GM13976 (cell line): ENCODE results near the gene KDM5C.

Source experiments
- DNase-seq: peaks from one replicate; pipeline ENCODE4 v3.0.0; 2012; ENCODE audit warnings: low spot score
- in situ Hi-C: fragments of 300-500 bp; cut with MboI; formaldehyde crosslinking; loops from one replicate; pipeline ENCODE4 v1.12.0; 2022; ENCODE audit warnings: low sequenced_read_pairs, mixed read lengths, inconsistent platforms; ENCODE audit not compliant: unreplicated experiment
- TF ChIP-seq, protein P1 (sequence below): IDR thresholded peaks from 2 replicates; pipeline ENCODE4 v1.5.1; 2012; ENCODE audit warnings: borderline replicate concordance, mild to moderate bottlenecking; ENCODE audit not compliant: insufficient read depth; ENCODE audit errors: extremely low read depth, missing control alignments, control extremely low read depth

Gene KDM5C

DNA sequence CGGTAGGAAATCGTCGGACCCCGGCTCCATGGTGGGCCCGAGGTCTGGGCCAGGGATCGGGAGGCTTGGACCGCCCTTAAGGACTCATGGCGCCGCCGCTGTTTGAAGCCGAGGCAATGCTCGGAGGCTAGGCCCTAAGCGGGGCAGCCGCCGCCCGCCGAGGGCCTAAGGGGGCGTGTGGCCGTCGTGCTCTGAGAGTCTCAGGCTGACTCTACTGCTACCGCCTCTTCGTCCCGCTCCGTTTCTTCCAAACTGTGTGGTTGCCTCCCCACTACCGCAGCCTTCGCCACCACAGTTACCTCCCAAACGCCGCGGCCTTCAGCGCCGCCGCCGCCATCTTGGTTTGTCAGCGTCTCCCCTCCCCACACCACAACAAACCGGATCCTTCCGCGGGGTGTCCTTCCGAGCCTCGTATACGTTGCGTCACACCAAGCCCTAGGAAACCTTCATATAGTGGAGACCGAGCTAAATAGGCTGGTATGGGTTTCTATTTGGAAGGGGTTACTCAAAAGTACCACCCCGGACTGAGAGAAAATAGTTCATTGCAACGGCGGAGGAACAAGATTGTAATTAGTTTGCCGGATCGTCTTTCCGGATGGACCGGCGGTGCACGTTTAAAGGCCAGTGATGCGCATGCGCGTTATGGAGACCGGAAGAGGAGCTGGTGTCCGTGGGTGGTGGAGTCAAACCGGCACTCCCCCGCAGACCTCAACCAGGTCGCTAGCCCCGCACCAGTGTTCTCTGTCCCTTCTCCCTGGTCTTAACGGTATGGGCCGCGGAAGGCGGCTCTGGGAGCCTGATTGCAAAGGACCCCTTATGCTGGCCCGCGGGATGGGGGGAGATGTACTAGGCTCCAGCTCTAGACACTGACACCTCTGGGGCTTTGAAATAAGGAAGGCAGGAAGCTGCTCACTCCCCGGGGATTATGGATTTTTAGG lies at the start of gene KDM5C:
Gene KDM5C (minus strand): TSS at position 348 of the 938 bp plus-strand sequence. CDS start 318 bp downstream, at position 30.
- in situ Hi-C loops: no loop called here
- DNase-seq: peak; percentile 94
- TF ChIP-seq, protein P1, sequence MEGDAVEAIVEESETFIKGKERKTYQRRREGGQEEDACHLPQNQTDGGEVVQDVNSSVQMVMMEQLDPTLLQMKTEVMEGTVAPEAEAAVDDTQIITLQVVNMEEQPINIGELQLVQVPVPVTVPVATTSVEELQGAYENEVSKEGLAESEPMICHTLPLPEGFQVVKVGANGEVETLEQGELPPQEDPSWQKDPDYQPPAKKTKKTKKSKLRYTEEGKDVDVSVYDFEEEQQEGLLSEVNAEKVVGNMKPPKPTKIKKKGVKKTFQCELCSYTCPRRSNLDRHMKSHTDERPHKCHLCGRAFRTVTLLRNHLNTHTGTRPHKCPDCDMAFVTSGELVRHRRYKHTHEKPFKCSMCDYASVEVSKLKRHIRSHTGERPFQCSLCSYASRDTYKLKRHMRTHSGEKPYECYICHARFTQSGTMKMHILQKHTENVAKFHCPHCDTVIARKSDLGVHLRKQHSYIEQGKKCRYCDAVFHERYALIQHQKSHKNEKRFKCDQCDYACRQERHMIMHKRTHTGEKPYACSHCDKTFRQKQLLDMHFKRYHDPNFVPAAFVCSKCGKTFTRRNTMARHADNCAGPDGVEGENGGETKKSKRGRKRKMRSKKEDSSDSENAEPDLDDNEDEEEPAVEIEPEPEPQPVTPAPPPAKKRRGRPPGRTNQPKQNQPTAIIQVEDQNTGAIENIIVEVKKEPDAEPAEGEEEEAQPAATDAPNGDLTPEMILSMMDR: no peak

DNA sequence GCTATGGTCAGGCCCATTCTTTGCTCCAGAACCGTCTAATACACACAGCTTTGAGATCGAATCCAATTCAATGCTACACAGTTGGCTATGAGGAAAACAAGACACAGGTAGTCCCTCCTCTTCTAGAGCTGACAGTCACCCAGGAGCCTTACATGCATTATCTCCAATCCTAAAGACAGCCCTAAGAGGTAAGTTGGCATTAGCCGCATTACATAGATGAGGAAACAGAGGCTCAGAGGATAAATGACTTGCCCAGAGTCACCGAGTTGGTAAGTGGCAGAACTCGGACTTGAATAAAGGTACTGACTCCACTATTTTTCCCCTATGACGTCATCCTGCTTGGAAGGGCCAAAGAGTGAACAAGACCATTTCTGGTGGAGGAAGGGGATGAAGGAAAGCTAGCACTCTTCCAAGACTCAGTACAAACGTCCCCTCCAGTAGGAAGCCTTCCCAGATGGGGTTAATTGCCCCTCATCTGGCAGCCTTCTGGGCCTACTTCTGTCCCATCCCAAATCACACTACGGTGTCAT lies 47.9 kb upstream of the KDM5C start:
- in situ Hi-C loops: no loop called here
- no peak for DNase-seq
- TF ChIP-seq, protein P1: no peak

DNA sequence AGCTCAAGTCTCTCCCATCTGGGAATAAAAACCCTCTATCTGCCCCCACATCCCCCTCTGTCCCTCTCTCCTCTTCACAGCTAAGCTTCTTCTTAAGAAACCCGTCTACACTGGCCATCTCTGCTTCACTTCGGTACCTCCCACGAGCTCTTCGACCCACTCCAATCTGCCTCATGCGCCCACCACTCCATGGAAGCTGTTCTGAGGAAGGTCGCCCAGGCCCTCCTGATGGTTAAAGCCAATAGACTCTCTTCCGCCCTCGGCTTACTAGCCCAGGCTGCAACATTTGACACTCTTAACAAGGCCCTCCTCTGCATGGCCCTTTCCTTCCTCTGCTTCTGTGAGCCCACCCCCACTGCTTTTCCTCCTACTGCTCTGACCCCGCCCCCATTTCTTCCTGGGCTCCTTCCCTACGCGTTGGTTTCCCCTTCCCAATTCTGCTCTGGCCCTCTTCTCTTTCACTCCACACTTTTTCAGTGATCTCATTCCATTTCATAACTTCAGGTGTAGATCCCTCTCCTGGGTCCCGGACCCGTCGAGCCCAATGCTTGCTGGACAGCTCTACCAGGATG lies 44.6 kb upstream of the KDM5C start:
- in situ Hi-C loops: no loop called here
- TF ChIP-seq, protein P1: no peak

DNA sequence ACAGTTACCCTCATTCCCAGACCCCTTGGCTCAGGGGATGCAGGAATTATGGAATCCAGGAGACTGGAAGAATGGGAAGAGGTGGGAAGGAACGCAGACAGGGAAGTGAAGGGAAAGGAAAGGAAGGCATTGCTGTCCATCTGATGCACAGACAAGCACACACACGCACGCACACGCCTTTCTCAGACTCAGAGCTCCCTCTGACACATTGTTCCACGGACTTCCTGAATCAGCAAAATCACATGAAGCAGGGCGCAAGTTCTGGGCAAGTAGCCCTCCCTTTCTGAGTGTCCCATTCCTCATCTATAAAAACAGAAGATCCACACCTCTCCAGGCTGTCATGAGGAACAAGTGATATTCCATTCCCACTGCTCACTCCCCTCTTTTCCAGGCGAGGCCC lies 43.2 kb upstream of the KDM5C start:
- TF ChIP-seq, protein P1: no peak
- in situ Hi-C loops: no loop called here
- no peak for DNase-seq

More for the DNA sequence above, 44.6 kb upstream of the KDM5C start:
- no peak for DNase-seq

DNA sequence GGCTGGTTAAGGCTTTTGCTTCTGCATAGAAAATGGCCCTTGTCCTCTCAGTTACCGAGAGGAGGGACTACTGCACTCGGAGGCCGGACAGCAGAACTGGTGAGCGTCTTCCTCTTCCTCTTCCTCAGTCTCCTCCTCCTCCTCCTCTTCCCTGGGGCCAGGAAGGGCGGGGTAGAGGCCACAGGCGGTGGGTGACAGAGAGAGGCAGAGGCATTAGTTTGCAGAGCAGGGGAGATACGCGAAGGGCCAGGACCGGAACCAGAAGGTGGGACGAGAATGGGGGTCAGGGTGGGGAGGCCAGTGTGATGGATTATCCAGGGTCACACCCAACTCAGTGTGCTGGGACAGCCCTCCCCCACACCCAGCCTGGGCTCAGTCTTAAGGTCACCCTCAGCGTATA lies 41.9 kb upstream of the KDM5C start:
- TF ChIP-seq, protein P1: no peak
- in situ Hi-C loops: no loop called here
- no peak for DNase-seq

DNA sequence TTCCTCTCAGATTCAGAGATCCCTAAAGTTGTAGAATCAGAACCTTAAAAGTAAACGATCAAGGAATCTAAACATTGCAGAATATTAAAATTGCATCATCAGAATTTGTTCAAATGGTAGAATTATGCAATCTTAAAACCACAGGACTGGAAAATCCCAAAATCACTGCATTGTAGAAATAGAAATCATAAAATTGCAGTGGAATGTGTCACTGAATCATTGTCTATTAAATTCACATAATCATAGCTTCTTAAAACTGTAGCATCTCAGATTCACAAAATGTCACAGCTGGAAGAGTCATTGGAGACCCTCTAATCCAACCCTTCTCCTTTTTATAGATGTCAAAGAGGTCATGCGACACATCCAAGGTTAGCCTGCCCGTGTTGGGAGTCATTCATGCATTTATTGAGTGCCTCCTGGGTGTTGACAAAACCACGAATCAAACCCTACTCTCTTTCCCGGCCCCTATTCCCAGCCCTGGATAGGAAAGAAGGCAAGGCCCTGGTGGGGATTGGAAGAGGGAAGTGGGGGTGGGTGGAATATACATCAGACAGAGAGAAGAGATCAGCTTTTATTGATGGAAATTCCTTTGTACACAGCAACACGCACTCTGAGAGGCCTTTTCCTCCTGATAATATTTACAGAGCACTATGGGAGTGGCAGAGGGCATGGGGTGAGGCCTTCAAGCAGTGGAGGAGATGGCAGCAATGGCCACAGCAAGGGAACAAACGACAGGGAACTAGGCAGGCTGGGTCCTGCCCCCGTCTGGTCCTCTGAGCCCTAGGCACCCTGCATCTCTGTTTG lies 41.0 kb upstream of the KDM5C start:
- in situ Hi-C loops: no loop called here
- TF ChIP-seq, protein P1: no peak
- no peak for DNase-seq
